GM20431 (cell line): ENCODE results near the gene STOML2.

Source experiments
- in situ Hi-C: fragments of 300-500 bp; cut with MseI, MboI; formaldehyde crosslinking; loops from one replicate; pipeline ENCODE4 v1.15.0; 2020; ENCODE audit warnings: low sequenced_read_pairs; ENCODE audit not compliant: unreplicated experiment

STOML2 gene

GRCh38 chr9:35108461-35108860 is 5.5 kb upstream of the STOML2 start:
- in situ Hi-C loops: no loop called here

DNA sequence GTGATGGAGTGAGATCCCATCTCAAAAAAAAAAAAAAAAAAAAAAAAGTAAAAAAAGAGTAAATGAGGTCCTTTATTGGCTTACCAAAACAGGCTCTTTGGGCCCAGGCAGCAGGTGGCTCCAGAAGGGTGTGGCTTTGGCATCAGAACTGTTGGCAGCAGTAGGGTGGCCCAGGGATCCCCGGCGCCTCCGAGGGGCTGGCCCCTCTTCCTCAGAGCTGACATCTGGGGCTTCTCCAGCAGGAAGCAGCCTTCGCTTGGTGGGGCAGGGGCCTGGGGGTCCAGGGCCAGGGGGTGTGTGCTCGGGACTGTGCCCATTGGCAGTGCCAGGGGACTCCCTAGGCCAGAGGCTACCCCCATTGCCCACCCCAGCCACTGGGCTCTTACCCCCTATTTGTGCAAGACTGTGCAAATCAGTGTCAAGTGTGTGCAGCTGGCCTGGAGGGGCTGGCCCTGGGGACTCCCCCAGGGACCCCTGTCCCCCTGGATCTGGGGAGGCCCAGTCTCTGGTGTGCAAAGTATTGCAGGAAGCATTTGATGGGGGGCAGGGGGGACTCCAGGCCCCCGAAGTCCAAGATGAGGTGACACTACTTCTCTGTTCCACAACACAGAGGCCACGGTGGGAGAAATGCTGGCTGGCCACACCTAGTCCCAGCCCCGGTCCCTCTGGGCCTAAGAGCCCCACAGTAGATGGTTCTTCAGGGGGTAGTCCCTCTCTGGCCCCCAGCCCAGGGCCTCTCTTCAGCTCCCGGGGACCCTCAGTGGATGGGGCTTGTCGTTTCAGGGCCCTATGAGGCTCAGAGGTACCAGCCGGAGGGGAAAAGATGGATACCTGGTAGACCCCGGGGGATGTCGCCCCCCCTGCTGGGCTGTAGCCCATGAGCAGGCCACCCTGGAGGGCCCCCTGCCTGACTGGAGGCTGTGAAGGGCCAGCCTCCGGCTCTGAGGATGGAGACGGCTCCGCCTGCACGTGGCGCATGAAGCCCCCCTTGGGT is 4.7 kb upstream of the STOML2 start:
- in situ Hi-C loops: no loop called here

GRCh38 chr9:35106343-35106730 is 3.4 kb upstream of the STOML2 start:
- in situ Hi-C loops: no loop called here

- in situ Hi-C loops: no loop called here
Observed at GRCh38 chr9:35105571-35106342, 2.8 kb upstream of the STOML2 start.

DNA sequence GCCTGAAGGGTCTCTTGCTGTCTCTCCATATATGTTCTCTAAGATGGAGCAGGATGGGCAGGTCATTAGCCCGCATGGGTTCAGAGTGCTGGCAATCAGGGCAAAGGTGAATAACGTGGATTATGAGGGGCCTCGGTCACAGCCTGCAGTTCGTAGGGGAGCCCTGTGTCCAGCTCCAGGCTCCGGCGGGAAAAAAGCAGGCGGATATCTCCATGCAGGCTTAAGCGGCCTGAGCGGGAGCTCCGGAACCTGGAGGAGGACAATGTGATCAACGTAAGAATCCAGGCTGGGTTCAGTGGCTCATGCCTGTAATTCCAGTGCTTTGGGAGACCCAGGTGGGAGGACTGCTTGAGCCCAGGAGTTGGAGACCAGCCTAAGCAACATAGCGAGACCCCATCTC is 2.2 kb upstream of the STOML2 start:
- in situ Hi-C loops: no loop called here

DNA sequence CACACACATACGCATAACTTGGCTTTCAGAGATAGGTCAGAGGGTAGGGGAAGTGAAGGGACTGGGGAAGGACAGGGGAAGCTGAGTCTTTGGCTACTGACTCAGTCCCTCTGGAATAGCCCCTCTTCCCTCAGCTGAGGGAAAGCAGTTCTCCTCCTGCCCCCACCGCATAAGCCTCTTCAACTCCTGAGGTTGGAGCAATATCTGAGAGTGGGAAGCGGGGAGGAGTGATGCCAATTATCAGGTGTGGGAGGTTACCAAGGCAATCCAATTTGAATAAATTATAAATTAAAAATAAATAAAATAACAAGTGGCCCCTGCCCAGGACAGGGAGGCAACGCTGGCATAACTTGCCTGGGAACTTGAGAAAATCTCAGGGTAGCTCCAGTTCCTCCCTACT is 1.7 kb upstream of the STOML2 start:
- in situ Hi-C loops: no loop called here

DNA sequence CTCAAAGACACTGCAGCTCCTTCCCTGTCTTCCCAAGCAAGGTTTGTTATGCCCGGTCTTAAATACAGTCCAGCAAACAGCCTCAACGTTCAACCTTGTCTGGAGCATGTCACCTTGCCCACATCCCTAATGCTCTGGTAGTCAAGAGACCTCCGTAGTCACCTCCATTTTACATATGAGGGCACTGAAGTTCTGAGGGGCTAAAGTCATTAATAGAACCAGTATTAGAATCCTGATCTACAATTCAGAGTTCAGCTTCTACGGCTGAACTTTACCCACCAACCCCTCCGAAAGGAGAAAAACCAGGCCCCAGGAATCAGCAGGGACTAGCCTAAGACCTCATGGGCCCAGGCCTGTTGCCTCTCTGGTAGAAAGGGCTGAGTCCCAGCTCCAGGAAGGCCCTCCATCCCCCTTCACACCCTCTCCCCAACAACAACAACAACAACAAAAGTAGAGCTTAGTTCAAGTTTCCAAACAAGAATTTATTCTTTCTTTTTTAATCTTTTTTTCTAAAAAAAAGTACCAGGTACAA is 795 bp upstream of the STOML2 start:
- in situ Hi-C loops: no loop called here

- in situ Hi-C loops: no loop called here
Observed at GRCh38 chr9:35102465-35102768, 514 bp downstream of the STOML2 start.

DNA sequence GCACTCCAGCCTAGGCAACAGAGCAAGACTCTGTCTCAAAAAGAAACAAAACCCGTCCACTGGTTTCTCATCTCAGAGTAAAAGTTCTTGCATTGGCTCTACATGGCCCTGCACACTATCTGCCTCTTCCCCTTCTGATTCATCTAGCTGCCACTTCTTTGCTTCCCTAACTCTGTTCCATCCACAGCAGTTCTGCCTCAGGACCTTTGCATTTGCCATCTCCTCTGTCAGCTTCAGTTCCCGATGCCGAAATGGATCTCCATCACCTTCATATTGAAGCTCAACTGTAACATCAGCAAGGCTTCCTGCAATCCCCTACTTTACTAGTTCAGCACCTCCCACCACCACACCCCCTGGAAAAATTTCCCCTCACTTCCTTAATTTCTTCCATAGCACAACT is 5.4 kb downstream of the STOML2 start:
- in situ Hi-C loops: no loop called here

DNA sequence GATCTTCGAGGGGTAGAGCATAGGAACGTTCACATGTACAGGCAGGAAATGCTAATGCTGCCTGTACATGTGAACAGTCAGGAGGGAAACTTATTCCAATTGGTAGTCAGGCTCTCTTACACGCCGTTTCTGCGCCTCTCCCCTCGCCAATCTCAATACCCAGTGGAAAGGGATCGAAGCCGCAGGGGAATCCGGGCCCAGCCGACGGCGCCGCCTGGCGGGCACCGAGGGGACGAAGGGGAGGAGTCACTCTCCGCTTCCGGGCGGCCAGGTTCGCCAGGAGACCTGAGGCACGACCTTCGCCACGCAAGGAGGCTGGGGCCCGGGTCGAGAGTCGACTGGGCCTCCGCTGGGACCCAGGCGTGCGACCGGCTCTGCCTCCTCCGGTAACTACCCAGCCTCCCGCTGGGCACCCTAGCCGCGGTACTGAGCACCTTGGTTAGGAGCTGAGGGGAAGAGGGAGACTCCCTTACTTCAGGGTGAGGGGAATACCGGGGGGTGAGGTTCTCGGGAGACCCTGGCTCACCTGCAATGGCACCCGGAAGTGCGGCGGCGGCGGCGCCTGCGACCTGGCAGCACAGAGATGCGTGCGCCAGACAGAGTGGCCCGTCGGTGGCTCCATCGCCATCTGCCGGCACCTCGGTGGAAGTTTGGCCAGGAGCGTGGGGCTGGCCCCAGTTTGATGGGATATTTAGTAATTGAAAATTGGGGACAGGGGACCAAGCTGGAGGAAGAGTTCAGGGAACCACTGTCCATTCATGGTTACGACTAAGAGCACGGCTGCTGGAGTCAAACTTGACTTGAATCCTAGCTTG is 6.7 kb downstream of the STOML2 start, which contains the start of gene PIGO:
Gene PIGO (minus strand): TSS at position 557 of the 815 bp plus-strand sequence. CDS start 1,026 bp downstream, outside the sequence.
- in situ Hi-C loops: no loop called here

DNA sequence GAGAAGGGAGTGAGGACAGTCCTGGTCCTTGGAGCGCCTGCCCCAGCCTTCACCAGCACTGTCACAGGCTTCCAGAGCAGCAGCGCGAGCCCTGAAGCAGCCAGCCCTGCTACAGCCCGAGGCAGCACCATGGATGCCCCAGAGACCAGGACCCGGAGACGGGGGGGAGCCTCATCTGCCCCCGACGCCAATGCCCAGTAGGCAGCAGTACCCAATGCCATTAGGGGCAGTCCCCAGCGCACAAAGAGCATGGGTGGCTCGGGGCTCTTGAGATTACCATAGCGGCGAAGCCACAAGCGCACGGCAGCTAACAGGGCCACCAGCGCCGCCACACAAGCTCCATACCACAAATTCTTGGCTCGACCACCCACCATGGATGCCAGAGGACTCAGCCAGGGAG is 11.4 kb downstream of the STOML2 start:
- in situ Hi-C loops: no loop called here

GRCh38 chr9:35089434-35089833 is 13.5 kb downstream of the STOML2 start:
- in situ Hi-C loops: no loop called here

DNA sequence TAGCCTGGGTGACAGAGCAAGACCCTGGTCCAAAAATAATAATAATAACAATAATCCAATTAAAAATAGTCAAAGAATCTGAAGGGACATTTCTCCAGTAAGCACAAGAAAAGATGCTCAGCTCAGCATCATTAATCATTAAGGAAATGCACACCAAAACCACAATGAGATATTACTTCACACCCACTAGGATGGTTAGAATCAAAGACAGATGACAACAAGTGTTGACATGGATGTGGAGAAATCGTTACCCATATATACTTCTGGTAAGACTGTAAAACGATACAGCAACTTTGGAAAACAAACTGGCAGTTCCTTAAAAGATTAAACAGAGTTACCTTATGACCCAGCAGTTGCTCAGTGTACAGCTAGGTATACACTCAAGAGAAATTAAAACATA is 17.9 kb downstream of the STOML2 start:
- in situ Hi-C loops: no loop called here

- in situ Hi-C loops: no loop called here
Observed at GRCh38 chr9:35079426-35080341, 23.2 kb downstream of the STOML2 start, which contains the start of gene FANCG. Gene FANCG (minus strand): TSS chr9:35079942. CDS start chr9:35079524, 418 bp downstream.

DNA sequence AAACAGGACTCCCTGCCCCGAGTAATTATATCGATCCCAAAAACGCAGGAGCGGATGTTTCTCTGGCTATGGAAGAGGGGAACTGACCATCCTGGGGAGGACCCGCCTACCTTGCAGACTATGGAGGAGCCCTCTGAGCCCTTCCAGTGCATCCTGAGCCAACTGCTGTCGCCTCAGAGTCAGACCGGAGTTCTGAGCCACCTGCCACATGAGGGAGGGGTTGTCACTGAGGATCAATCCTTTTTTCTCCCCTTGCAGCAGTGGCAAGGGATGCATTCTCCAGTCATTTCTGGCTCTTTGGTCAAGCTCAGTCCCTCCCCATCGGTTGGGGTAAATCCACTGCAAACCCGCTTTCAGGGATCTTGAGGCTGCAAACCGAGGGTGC is 23.9 kb downstream of the STOML2 start:
- in situ Hi-C loops: no loop called here

DNA sequence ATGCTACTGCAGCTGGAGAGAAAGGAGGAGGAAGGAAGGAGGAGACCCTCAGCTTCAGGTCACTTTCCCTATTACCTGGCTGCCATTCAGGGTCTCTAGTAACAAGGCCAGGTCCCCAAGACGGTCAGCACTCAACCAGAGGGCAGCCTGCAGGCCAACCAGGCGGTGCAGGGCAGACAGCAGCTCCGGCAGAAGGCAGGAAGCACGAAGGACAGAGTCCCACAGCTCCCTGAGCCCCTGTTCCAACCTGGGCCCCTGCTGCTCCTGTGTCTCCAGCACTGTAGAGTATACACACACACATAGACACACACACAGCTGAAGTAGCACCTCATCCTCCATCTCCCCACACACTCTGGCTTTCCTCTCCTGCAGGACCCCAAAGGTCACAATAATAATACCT is 24.9 kb downstream of the STOML2 start:
- in situ Hi-C loops: no loop called here

DNA sequence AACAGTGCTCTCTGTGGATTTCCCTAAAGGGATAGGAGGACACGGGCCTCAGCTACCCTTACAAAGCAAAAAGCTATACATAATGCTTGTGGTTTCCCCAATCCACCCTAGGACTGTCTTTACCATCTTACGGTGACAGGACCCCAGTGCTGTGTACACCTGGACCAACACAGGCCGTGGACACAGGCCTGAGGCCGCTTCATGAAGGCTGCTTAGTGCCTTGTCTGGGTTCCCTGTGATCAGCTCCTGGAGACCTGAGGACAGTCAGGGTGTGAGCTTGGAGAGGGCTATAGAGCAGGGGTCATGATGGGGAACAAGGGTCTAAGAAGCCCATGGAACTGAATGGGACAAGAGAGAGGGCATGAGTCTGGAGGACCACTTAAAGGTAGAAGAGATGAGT is 26.1 kb downstream of the STOML2 start:
- in situ Hi-C loops: no loop called here

DNA sequence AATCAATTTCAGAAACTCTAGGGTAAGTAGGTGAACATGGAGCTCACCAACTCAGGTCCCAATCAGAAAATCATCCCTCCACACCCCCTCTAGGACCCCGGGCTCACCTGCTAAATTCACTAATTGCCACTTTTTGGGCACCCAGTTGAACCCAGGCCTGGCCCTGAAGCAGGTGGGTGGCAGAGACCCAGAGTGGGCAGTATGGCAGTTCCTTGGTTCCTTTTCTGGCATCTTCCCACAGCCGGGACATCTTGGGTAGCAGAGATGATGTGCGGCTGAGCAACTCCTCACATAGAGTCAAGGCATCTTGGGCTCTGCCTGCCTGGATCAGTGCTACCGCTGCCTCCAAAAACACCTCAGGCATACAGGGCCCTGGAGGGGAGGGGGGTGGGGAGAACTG is 27.6 kb downstream of the STOML2 start:
- in situ Hi-C loops: no loop called here

DNA sequence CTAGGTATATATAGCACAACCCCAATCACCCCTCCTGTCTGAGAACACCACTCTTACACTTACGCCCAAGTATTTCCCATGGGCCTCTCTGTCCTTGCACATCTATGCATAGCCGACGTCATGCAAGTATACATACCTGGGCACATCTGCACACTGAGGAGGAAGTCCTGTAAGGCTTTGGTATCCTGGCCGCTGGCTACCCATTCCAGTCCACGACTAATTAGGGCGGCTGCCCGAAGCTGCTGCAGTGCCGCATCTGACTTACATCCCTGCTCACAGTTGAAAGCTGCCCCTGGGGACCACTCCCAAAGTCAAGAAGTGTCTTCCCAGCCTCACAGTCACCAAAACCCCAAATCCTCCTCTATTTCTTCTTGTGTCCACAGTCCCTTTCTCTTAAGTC is 28.1 kb downstream of the STOML2 start:
- in situ Hi-C loops: no loop called here
